ENCODE results near the gene PTPRT.

Gene PTPRT

DNA sequence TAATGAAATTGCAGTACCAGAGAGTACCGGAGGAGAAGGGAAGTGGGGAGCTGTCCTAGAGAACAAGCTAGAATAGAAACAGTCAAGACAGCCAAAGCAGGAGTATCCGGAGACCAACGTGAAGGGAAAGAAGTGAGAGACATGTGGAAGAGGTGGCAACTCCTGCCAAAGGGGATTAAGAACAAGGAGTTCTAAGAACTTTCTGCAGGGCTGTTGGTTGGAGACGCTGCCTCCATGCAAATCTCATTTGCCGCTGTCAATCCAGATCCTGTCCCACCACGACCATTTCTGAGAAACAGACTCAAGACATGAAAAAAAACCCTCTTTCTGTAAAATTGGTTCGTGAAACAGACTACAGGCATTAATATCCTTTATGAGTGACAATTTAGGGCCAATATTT is 595.7 kb downstream of the PTPRT start:
- TF ChIP-seq EZH2phosphoT487 (IDR thresholded peaks at IDR 0.05; ENCODE audit: low read length) (no peak), EZH2 (optimal IDR thresholded peaks at IDR 0.05; ENCODE audit: low read depth, low read length) (no peak)
- TF ChIP-seq, protein P1, sequence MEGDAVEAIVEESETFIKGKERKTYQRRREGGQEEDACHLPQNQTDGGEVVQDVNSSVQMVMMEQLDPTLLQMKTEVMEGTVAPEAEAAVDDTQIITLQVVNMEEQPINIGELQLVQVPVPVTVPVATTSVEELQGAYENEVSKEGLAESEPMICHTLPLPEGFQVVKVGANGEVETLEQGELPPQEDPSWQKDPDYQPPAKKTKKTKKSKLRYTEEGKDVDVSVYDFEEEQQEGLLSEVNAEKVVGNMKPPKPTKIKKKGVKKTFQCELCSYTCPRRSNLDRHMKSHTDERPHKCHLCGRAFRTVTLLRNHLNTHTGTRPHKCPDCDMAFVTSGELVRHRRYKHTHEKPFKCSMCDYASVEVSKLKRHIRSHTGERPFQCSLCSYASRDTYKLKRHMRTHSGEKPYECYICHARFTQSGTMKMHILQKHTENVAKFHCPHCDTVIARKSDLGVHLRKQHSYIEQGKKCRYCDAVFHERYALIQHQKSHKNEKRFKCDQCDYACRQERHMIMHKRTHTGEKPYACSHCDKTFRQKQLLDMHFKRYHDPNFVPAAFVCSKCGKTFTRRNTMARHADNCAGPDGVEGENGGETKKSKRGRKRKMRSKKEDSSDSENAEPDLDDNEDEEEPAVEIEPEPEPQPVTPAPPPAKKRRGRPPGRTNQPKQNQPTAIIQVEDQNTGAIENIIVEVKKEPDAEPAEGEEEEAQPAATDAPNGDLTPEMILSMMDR (IDR thresholded peaks at IDR 0.05; ENCODE audit: low read length), result no peak
- Histone ChIP-seq H3K79me2 (ENCODE audit: low read length) (no peaks in the 10 kb centered on the region), H3K27me3 (replicated peaks; ENCODE audit: insufficient read depth, low read length) (no peaks in the 10 kb centered on the region), H4K20me1 (ENCODE audit: insufficient read depth, low read length) (no peaks in the 10 kb centered on the region), H3K9me3 (replicated peaks; ENCODE audit: insufficient read depth, low read length) (no peaks in the 10 kb centered on the region), H3K9ac (ENCODE audit: low read length) (no peak overlapping the region), H3K4me2 (ENCODE audit: low read depth, low read length) (no peak overlapping the region), H3K36me3 (replicated peaks; ENCODE audit: insufficient read depth, low read length) (no peaks in the 10 kb centered on the region), H3K4me3 (ENCODE audit: low read length) (no peak overlapping the region), H3K4me1 (ENCODE audit: low read length) (no peaks in the 10 kb centered on the region), H3K27ac (ENCODE audit: low read length) (no peak overlapping the region), H2AFZ (ENCODE audit: low read length) (no peak overlapping the region), H3K9me2 (replicated peaks; ENCODE audit: insufficient read depth, low read length) (no peaks in the 10 kb centered on the region), H3F3A (ENCODE audit: insufficient read depth, low read length) (no peaks in the 10 kb centered on the region)
- DNase-seq, result no peak

DNA sequence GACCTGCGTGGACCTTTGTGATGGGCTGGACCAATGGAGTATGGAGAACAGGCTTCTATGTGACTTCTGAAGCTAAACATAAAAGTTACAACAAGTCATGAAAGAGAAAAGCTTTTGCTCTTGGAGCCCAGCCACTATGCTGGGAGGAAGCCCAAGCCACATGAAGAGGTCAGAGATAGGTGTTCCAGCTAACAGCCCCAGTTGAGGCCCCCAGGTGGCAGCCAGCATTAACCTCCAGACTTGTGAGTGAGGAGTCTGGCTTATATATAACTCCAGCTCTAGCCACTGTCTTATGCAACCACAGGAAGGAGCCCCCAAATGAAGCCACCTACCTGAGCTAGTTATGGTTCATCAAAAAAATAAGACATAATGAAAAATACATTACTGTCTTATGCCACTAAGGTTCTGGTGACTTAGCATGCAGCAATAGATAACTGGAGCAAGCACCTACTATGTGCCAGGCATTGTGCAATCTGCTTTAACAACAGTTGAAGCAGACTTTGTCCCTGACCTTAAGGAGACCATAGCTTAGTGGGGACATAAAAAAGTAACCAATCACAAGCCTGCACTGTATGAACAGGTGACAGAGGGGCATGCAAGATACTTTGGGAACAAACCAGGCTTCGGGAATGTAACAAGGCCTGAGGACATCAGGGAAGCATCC is 599.6 kb downstream of the PTPRT start:
- Histone ChIP-seq H3K9ac (ENCODE audit: low read length) (no peak overlapping the region), H3K27me3 (replicated peaks; ENCODE audit: insufficient read depth, low read length) (no peaks in the 10 kb centered on the region), H3K4me1 (ENCODE audit: low read length) (no peaks in the 10 kb centered on the region), H3K9me2 (replicated peaks; ENCODE audit: insufficient read depth, low read length) (no peaks in the 10 kb centered on the region), H4K20me1 (ENCODE audit: insufficient read depth, low read length) (no peaks in the 10 kb centered on the region), H3K9me3 (replicated peaks; ENCODE audit: insufficient read depth, low read length) (no peaks in the 10 kb centered on the region), H3F3A (ENCODE audit: insufficient read depth, low read length) (no peaks in the 10 kb centered on the region), H3K36me3 (replicated peaks; ENCODE audit: insufficient read depth, low read length) (no peaks in the 10 kb centered on the region), H3K27ac (ENCODE audit: low read length) (no peak overlapping the region), H3K79me2 (ENCODE audit: low read length) (no peaks in the 10 kb centered on the region), H3K4me2 (ENCODE audit: low read depth, low read length) (no peak overlapping the region), H2AFZ (ENCODE audit: low read length) (no peak overlapping the region), H3K4me3 (ENCODE audit: low read length) (no peak overlapping the region)
- no peak for TF ChIP-seq EZH2phosphoT487 (IDR thresholded peaks at IDR 0.05; ENCODE audit: low read length)
- TF ChIP-seq, protein P1 (IDR thresholded peaks at IDR 0.05; ENCODE audit: low read length), result no peak
- no peak for TF ChIP-seq EZH2 (optimal IDR thresholded peaks at IDR 0.05; ENCODE audit: low read depth, low read length)
- no peak for DNase-seq

DNA sequence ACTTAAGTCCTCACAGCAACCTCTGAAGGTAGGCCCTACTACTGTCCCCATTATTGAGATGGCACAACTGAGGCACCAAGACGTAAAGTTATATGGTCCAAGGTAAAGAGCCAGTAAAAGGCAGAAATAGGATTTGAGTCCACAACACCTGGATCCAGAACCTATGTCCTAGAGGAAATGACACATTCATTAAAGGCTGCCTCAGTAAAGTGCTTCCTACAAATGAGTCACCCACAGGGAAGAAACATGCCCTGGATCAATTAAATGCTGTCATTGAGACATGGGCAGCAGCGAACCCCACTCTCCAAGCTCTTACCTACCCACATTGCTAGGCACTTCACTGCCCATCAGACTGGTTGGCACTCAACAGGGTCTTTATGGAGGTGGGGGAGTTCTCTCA is 600.9 kb downstream of the PTPRT start:
- no peak overlapping the region for H2AFZ ChIP-seq (ENCODE audit: low read length)
- H3K9me3 ChIP-seq (replicated peaks; ENCODE audit: insufficient read depth, low read length), result no peaks in the 10 kb centered on the region

More for the DNA sequence above, 600.9 kb downstream of the PTPRT start:
- DNase-seq, result no peak
- Histone ChIP-seq H3F3A (ENCODE audit: insufficient read depth, low read length) (no peaks in the 10 kb centered on the region), H3K9me2 (replicated peaks; ENCODE audit: insufficient read depth, low read length) (no peaks in the 10 kb centered on the region), H3K27ac (ENCODE audit: low read length) (no peak overlapping the region), H3K36me3 (replicated peaks; ENCODE audit: insufficient read depth, low read length) (no peaks in the 10 kb centered on the region), H3K27me3 (replicated peaks; ENCODE audit: insufficient read depth, low read length) (no peaks in the 10 kb centered on the region), H3K4me2 (ENCODE audit: low read depth, low read length) (no peak overlapping the region), H3K4me1 (ENCODE audit: low read length) (no peaks in the 10 kb centered on the region), H3K9ac (ENCODE audit: low read length) (no peak overlapping the region), H3K79me2 (ENCODE audit: low read length) (no peaks in the 10 kb centered on the region), H3K4me3 (ENCODE audit: low read length) (no peak overlapping the region), H4K20me1 (ENCODE audit: insufficient read depth, low read length) (no peaks in the 10 kb centered on the region)
- TF ChIP-seq EZH2 (optimal IDR thresholded peaks at IDR 0.05; ENCODE audit: low read depth, low read length) (no peak), EZH2phosphoT487 (IDR thresholded peaks at IDR 0.05; ENCODE audit: low read length) (no peak)
- TF ChIP-seq, protein P1 (IDR thresholded peaks at IDR 0.05; ENCODE audit: low read length), result no peak

All from MM.1S (cell line).